Adrenal gland (tissue), 12 donors: ENCODE measurements around the gene COPS6. TPM values are rescaled to one million over a fixed set of nuclear protein-coding genes. Genes with fewer than 3 reads are reported as not detected.

ENCODE experiments used
- DNase-seq, 7 donors: peaks; one replicate each; pipeline ENCODE4 v3.0.0-alpha.2; 2019 to 2020
- H3K27ac ChIP-seq, 5 donors: fragments of 200-600 bp; sonication (generic) in 4 of 5; 1 replicate in 3 of 5; 2 replicates in 2 of 5; pipeline versions ENCODE4 v1.5.1 to v1.8.0; 2016 to 2020; ENCODE audit warnings: mild to moderate bottlenecking in 1 of 5
- H3K27me3 ChIP-seq: fragments of 200-600 bp; 2 replicates; pipeline ENCODE4 v1.8.0; 2021
- H3K36me3 ChIP-seq, 2 donors: fragments of 200-600 bp; replicated peaks in 1 of 2; 1 replicate in 1 of 2; 2 replicates in 1 of 2; pipeline versions ENCODE4 v1.5.1 to v1.8.0; 2018 to 2022
- H3K4me1 ChIP-seq, 2 donors: fragments of 200-600 bp; replicated peaks in 1 of 2; 1 replicate in 1 of 2; 2 replicates in 1 of 2; pipeline versions ENCODE4 v1.5.1 to v1.8.0; 2018 to 2021
- H3K4me3 ChIP-seq, 4 donors: fragments of 200-600 bp; sonication (generic) in 3 of 4; one replicate each; pipeline ENCODE4 v1.5.1; 2016 to 2018
- H3K9me3 ChIP-seq, 3 donors: fragments of 200-600 bp; sonication (generic) in 1 of 3; replicated peaks in 1 of 3; 1 replicate in 2 of 3; 2 replicates in 1 of 3; pipeline versions ENCODE4 v1.5.1 to v1.8.0; 2016 to 2021
- CTCF ChIP-seq, 6 experiments: fragments of 450-650 bp in 4 of 6; fragments of 200-600 bp in 2 of 6; sonication (generic) in 1 of 6; IDR thresholded peaks; 1 replicate in 5 of 6; 2 replicates in 1 of 6; pipeline versions ENCODE4 v1.5.1 to v1.8.0; 2016 to 2021; ENCODE audit warnings: antibody characterized with exemption in 6 of 6, mild to moderate bottlenecking in 2 of 6, moderate library complexity in 1 of 6
- POLR2A ChIP-seq, 2 donors: fragments of 450-650 bp; IDR thresholded peaks; one replicate each; pipeline ENCODE4 v1.6.1; 2017; ENCODE audit warnings: antibody characterized with exemption in 2 of 2, mild to moderate bottlenecking in 2 of 2, moderate library complexity in 1 of 2
- WGBS, 4 donors: extraction: QIAGEN DNeasy Blood & Tissue Kit in 2 of 4; methylation state at CpG; one replicate each; pipeline versions ENCODE4 v1.1.5 to v1.1.7; 2013 to 2017; 5-methylcytosine and 5-hydroxymethylcytosine counted together
- intact Hi-C, 2 donors: fragments of 100-400 bp; cut with DNase I; formaldehyde crosslinking; loops; one replicate each; pipeline versions ENCODE4 v1.14.1 to v1.15.0; 2022 to 2023
- microRNA counts, 2 donors: library from miRNA; unstranded; fragments of <30 nt; microRNA quantifications; one replicate each; lab custom pipeline; 2016
- microRNA-seq, 3 donors: library from miRNA; unstranded; fragments of <30 nt; microRNA quantifications; one replicate each; pipeline ENCODE4, GENCODE V29; 2017 to 2020
- polyA plus RNA-seq, 3 donors: library from polyadenylated mRNA; stranded (reverse); fragments of 200-250 nt in 2 of 3; fragments of 350-450 nt in 1 of 3; fragmentation: Illumina TruSeq in 1 of 3; extraction: RNeasy Lipid Tissue Mini Kit (QIAGEN cat#74804) in 1 of 3; gene quantifications; one replicate each; pipeline ENCODE4 v1.2.3, GENCODE V29; 2013 to 2014
- small RNA-seq, 2 donors: library from RNA; depleted of rRNA; stranded (forward); fragments of <200 nt; gene quantifications; one replicate each; pipeline ENCODE3, GENCODE V24; 2016
- total RNA-seq, 9 donors: library from RNA; depleted of rRNA in 4 of 9; stranded (reverse); fragments of >200 nt in 4 of 9; fragments of 120-200 nt in 1 of 9; fragmentation: NEBNext Ultra II Directional in 1 of 9; extraction: Animal tissue kit (Norgen Biotek cat#: 25700) in 1 of 9; gene quantifications; one replicate each; pipeline versions ENCODE4 v1.1.0 to v1.2.4, GENCODE V29; 2013 to 2023
- donor health status: healthy with polysubstance abuse.
- donor health status: Bipolar disorder and iron deficiency.
- donor health status: DM: yes; HTN: yes; CAD: no.
- donor health status: DM: no; HTN: no; CAD: no.
- donor health status: DM: no; HTN: no; CAD: no.
- donor health status: DM: yes; HTN: yes; CAD: no.

Gene COPS6
- total and polyA plus RNA-seq, 12 donors: 25.5 to 194 (median 108) TPM

GRCh38 chr7:100132126-100132525, 43.4 kb downstream of the COPS6 start:
- H3K27me3 ChIP-seq: no peaks in the 10 kb centered on the region
- no peak overlapping the region for H3K4me3 ChIP-seq
- H3K27ac ChIP-seq: no peak overlapping the region
- 57 to 77% (median 68%) methylated on average over 7 of the region's 7 CpGs for WGBS, 4 donors
- intact Hi-C loops: loop anchor here (5.0 kb wide), 2 partner anchors 75 to 85 kb away; partner anchors contain the start of gene PVRIG (in 1 of the 2)
- TF ChIP-seq POLR2A (IDR thresholded peaks at IDR 0.05): no peak
- no peak for TF ChIP-seq CTCF (IDR thresholded peaks at IDR 0.05)
- no peaks in the 10 kb centered on the region for H3K9me3 ChIP-seq
- no peaks in the 10 kb centered on the region for H3K36me3 ChIP-seq
- DNase-seq: no peak
- H3K4me1 ChIP-seq: peaks cover 8 to 13% of the 10 kb centered on the region in 2 donors

GRCh38 chr7:100132697-100133151, 44.0 kb downstream of the COPS6 start:
- Histone ChIP-seq H3K9me3 (no peaks in the 10 kb centered on the region), H3K27ac (no peak overlapping the region), H3K36me3 (no peaks in the 10 kb centered on the region), H3K4me1 (peaks cover 6 to 9% of the 10 kb centered on the region in 2 donors), H3K4me3 (no peak overlapping the region), H3K27me3 (no peaks in the 10 kb centered on the region)
- TF ChIP-seq CTCF (IDR thresholded peaks at IDR 0.05): peak; percentile 45 to 95 (median 82)
- TF ChIP-seq POLR2A (IDR thresholded peaks at IDR 0.05): no peak
- intact Hi-C loops: loop anchor here (5.0 kb wide), 2 partner anchors 75 to 85 kb away; partner anchors contain the start of gene PVRIG (in 1 of the 2)
- peak; percentile 46 to 80 (median 59) for DNase-seq
- 39 to 48% (median 46%) methylated on average over 3 of the region's 3 CpGs for WGBS, 4 donors

GRCh38 chr7:100137851-100138760, 49.3 kb downstream of the COPS6 start:
- no peaks in the 10 kb centered on the region for H3K9me3 ChIP-seq
- WGBS, 4 donors: 80 to 85% (median 81%) methylated on average over 13 of the region's 13 CpGs
- H3K36me3 ChIP-seq: no peaks in the 10 kb centered on the region
- DNase-seq: no peak
- H3K27me3 ChIP-seq: no peaks in the 10 kb centered on the region
- no peak for TF ChIP-seq POLR2A (IDR thresholded peaks at IDR 0.05)
- H3K27ac ChIP-seq: no peak overlapping the region
- intact Hi-C loops: no loop called here
- H3K4me3 ChIP-seq: no peak overlapping the region
- no peaks in the 10 kb centered on the region for H3K4me1 ChIP-seq

DNA sequence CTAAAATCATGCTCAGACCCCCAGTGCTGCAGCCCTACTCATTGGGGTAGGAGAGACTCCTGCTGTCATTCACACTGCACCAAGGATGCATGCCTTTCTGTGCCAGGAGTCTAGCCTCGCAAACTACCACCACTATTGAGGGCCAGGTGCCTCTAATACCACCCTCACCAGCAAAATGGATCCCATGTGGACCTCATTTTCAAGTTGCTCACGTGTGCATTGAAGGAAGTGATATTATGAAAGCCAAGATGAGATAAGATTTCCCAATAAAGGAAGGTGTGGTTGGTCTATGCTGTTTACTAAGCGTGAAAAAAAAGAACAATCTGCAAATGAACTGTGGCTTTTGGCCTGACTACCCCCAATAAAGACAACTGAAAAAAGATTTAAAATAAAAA, 52.8 kb downstream of the COPS6 start:
- TF ChIP-seq CTCF (IDR thresholded peaks at IDR 0.05): no peak
- no peak for TF ChIP-seq POLR2A (IDR thresholded peaks at IDR 0.05)
- intact Hi-C loops: no loop called here
- no peaks in the 10 kb centered on the region for H3K9me3 ChIP-seq

More for the DNA sequence above, 52.8 kb downstream of the COPS6 start:
- DNase-seq: no peak
- H3K4me3 ChIP-seq: no peak overlapping the region
- no peaks in the 10 kb centered on the region for H3K4me1 ChIP-seq
- 59 to 73% (median 72%) methylated on average over 3 of the region's 3 CpGs for WGBS, 4 donors
- H3K27ac ChIP-seq: no peak overlapping the region
- no peaks in the 10 kb centered on the region for H3K36me3 ChIP-seq
- H3K27me3 ChIP-seq: no peaks in the 10 kb centered on the region

MicroRNAs within 50 kb of the gene (microRNA counts, 767-probe panel; counts per million panel counts)
- 4,722 to 5,838 counts per million in 2 donors for microRNA hsa-miR-106b-5p (lab: Ali Mortazavi, UCI)
- microRNA hsa-miR-25-3p (lab: Ali Mortazavi, UCI): 5,707 to 6,499 counts per million in 2 donors
- 5,237 to 5,797 counts per million in 2 donors for microRNA hsa-miR-93-5p (lab: Ali Mortazavi, UCI)

Small RNAs within 50 kb of the gene (microRNA-seq; reads per million reads assigned to microRNA genes)
- gene MIR106B (394 to 2,284 (median 813) reads per million in 3 donors), gene MIR25 (236 to 365 (median 254) reads per million in 3 donors), gene MIR93 (1,296 to 2,263 (median 1,648) reads per million in 3 donors)

Small RNAs within 50 kb of the gene (small RNA-seq; reads per million reads assigned to genes)
- gene MIR106B (15.3 to 24.4 reads per million in 2 donors), gene MIR25 (510 to 673 reads per million in 2 donors), gene MIR93 (40.6 to 60.3 reads per million in 2 donors)

Other genes starting within 250 kb of the COPS6 start
- gene OR2AE1, start 211.9 kb upstream of the COPS6 start, total RNA-seq: under 1 TPM in 2 of 9 donors, not detected in 7; 0.11 to 0.28 TPM
- not detected for gene OR2AE1, start 211.9 kb upstream of the COPS6 start, polyA plus RNA-seq
- gene TRIM4, start 169.4 kb upstream of the COPS6 start, total RNA-seq: 10 to 100 TPM; 30.7 to 57.0 (median 37.5) TPM
- gene TRIM4, start 169.4 kb upstream of the COPS6 start, polyA plus RNA-seq: 10 to 100 TPM; 17.2 to 52.9 (median 19.5) TPM
- under 1 TPM in 1 of 9 donors, not detected in 8; 0.11 TPM for gene GJC3, start 159.3 kb upstream of the COPS6 start, total RNA-seq
- gene GJC3, start 159.3 kb upstream of the COPS6 start, polyA plus RNA-seq: under 1 TPM; 0.27 to 0.40 (median 0.34) TPM
- 1 to 10 TPM in 5 of 9 donors, under 1 TPM in 2, not detected in 2; 0.50 to 3.1 (median 1.8) TPM for gene AZGP1, start 112.9 kb upstream of the COPS6 start, total RNA-seq
- gene AZGP1, start 112.9 kb upstream of the COPS6 start, polyA plus RNA-seq: 10 to 100 TPM in 1 of 3 donors, 1 to 10 TPM in 1, under 1 TPM in 1; 0.88 to 29.7 (median 3.9) TPM
- gene ZKSCAN1, start 73.4 kb upstream of the COPS6 start, total RNA-seq: 100 to 1,000 TPM in 2 of 9 donors, 10 to 100 TPM in 7; 35.2 to 134 (median 57.8) TPM
- 10 to 100 TPM; 20.3 to 46.6 (median 38.7) TPM for gene ZKSCAN1, start 73.4 kb upstream of the COPS6 start, polyA plus RNA-seq
- 10 to 100 TPM in 8 of 9 donors, 1 to 10 TPM in 1; 10.0 to 22.7 (median 14.7) TPM for gene ZSCAN21, start 39.2 kb upstream of the COPS6 start, total RNA-seq
- 10 to 100 TPM; 11.2 to 14.9 (median 12.5) TPM for gene ZSCAN21, start 39.2 kb upstream of the COPS6 start, polyA plus RNA-seq
- 10 to 100 TPM; 13.2 to 47.3 (median 22.2) TPM for gene ZNF3, start 7.2 kb upstream of the COPS6 start, total RNA-seq
- gene ZNF3, start 7.2 kb upstream of the COPS6 start, polyA plus RNA-seq: 10 to 100 TPM; 17.4 to 25.5 (median 23.2) TPM
- 10 to 100 TPM; 13.6 to 51.0 (median 28.3) TPM for gene MCM7, start 12.4 kb downstream of the COPS6 start, total RNA-seq
- 10 to 100 TPM; 12.2 to 72.3 (median 52.4) TPM for gene MCM7, start 12.4 kb downstream of the COPS6 start, polyA plus RNA-seq
- 10 to 100 TPM in 7 of 9 donors, 1 to 10 TPM in 2; 9.6 to 24.0 (median 15.9) TPM for gene AP4M1, start 12.7 kb downstream of the COPS6 start, total RNA-seq
- gene AP4M1, start 12.7 kb downstream of the COPS6 start, polyA plus RNA-seq: 10 to 100 TPM in 2 of 3 donors, 1 to 10 TPM in 1; 9.6 to 30.1 (median 23.5) TPM
- gene TAF6, start 30.4 kb downstream of the COPS6 start, total RNA-seq: 100 to 1,000 TPM in 1 of 9 donors, 10 to 100 TPM in 8; 16.0 to 141 (median 70.7) TPM
- gene TAF6, start 30.4 kb downstream of the COPS6 start, polyA plus RNA-seq: 10 to 100 TPM; 41.3 to 69.4 (median 67.9) TPM
- gene CNPY4, start 30.7 kb downstream of the COPS6 start, total RNA-seq: 10 to 100 TPM; 14.0 to 46.5 (median 23.3) TPM
- 10 to 100 TPM; 16.5 to 28.1 (median 27.3) TPM for gene CNPY4, start 30.7 kb downstream of the COPS6 start, polyA plus RNA-seq
- 1 to 10 TPM; 1.5 to 7.0 (median 3.5) TPM for gene MBLAC1, start 38.0 kb downstream of the COPS6 start, total RNA-seq
- 1 to 10 TPM in 2 of 3 donors, under 1 TPM in 1; 0.38 to 4.2 (median 2.7) TPM for gene MBLAC1, start 38.0 kb downstream of the COPS6 start, polyA plus RNA-seq
- 100 to 1,000 TPM; 104 to 266 (median 151) TPM for gene LAMTOR4, start 59.9 kb downstream of the COPS6 start, total RNA-seq
- gene LAMTOR4, start 59.9 kb downstream of the COPS6 start, polyA plus RNA-seq: 100 to 1,000 TPM in 2 of 3 donors, 10 to 100 TPM in 1; 33.1 to 224 (median 193) TPM
- 10 to 100 TPM in 7 of 9 donors, 1 to 10 TPM in 2; 4.3 to 23.7 (median 16.9) TPM for gene TRAPPC14, start 69.8 kb downstream of the COPS6 start, total RNA-seq
- 10 to 100 TPM; 10.2 to 57.7 (median 47.5) TPM for gene TRAPPC14, start 69.8 kb downstream of the COPS6 start, polyA plus RNA-seq
- 10 to 100 TPM in 2 of 9 donors, 1 to 10 TPM in 6, under 1 TPM in 1; 0.78 to 14.3 (median 8.0) TPM for gene GAL3ST4, start 79.6 kb downstream of the COPS6 start, total RNA-seq
- gene GAL3ST4, start 79.6 kb downstream of the COPS6 start, polyA plus RNA-seq: 1 to 10 TPM; 3.4 to 4.0 (median 3.5) TPM
- gene GPC2, start 88.4 kb downstream of the COPS6 start, total RNA-seq: 1 to 10 TPM in 5 of 9 donors, under 1 TPM in 4; 0.35 to 4.3 (median 1.1) TPM
- 1 to 10 TPM in 2 of 3 donors, under 1 TPM in 1; 0.05 to 1.2 (median 1.1) TPM for gene GPC2, start 88.4 kb downstream of the COPS6 start, polyA plus RNA-seq
- 1 to 10 TPM in 4 of 9 donors, under 1 TPM in 5; 0.26 to 3.1 (median 0.95) TPM for gene STAG3, start 88.9 kb downstream of the COPS6 start, total RNA-seq
- 1 to 10 TPM in 2 of 3 donors, under 1 TPM in 1; 0.77 to 3.3 (median 2.1) TPM for gene STAG3, start 88.9 kb downstream of the COPS6 start, polyA plus RNA-seq
- gene PVRIG, start 131.0 kb downstream of the COPS6 start, total RNA-seq: 1 to 10 TPM in 3 of 9 donors, under 1 TPM in 5, not detected in 1; 0.21 to 1.8 (median 0.56) TPM
- gene PVRIG, start 131.0 kb downstream of the COPS6 start, polyA plus RNA-seq: under 1 TPM in 2 of 3 donors, not detected in 1; 0.34 to 0.56 TPM
- not detected for gene SPDYE3, start 218.7 kb downstream of the COPS6 start, total RNA-seq
- under 1 TPM in 1 of 3 donors, not detected in 2; 0.16 TPM for gene SPDYE3, start 218.7 kb downstream of the COPS6 start, polyA plus RNA-seq